NCI-H510A (cell line): ENCODE results near the gene SAMD10.
"Not testable (repeated sequence)": the region's sequence is repeated elsewhere in the genome, so short reads cannot be mapped to it uniquely, and the experiment has no call there.

Experiments used
- DNase-seq: peaks from one replicate; lab custom pipeline; 2025; lab: John Stamatoyannopoulos, UW

The SAMD10 gene

DNA sequence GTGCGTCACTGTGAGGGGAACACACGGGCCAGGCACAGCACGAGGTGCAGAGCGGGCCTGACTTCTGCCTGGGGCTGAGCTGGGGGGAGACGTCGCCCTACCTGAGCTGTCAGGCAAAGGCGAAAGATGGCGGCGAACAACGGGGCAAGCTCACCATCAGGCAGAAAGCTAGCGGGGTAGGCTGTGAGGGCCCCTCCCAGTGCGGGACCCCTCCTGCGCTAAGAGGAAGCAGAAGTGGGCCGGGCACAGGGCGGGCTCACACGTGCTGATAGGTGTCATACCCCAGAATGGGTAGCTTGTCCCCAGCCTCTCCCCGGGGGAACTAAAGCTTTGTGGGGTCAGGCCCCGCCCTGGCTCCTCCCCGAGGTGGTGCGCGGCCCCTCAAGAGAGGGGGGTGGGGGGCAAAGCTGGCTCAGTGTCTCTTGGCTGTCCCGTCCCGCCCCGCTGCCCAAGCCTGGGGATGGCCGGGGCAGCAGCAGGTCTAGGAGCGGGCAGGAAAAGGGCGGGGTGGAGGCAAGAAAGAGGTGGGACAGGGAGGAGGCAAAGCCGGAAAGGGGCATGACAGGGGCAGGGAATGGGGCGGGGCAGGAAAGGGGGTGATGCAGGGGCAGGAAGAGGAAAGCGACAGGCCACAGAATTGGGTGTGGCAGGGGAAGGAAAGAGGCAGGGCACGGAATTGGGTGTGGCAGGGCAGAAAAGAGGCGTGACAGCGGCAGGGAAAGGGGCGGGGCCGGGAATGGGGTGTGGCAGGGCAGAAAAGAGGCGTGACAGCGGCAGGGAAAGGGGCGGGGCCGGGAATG is 38.0 kb downstream of the SAMD10 start:
- no peak for DNase-seq

- no peak for DNase-seq
Measured at GRCh38 chr20:63940472-63941266, 38.8 kb downstream of the SAMD10 start.

DNA sequence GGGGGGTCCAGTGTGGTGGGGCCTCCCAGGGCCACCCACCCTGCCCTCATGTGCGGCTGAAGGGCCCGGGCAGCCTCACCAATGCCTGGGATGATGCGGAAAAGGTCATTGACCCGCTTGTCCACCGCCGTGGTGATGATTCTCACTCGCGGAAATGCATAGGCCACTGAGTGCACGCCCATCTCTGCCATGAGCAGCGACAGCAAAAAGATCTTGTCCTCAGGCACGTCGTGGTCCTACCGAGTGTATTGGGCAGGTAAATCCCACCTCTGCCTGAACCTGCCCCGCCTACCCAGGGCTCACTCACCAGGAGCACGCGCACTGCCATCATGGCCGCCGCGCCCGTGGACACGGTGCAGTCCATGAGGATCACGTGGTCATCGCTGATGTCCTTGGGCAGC is 39.4 kb downstream of the SAMD10 start:
- DNase-seq = no peak

DNA sequence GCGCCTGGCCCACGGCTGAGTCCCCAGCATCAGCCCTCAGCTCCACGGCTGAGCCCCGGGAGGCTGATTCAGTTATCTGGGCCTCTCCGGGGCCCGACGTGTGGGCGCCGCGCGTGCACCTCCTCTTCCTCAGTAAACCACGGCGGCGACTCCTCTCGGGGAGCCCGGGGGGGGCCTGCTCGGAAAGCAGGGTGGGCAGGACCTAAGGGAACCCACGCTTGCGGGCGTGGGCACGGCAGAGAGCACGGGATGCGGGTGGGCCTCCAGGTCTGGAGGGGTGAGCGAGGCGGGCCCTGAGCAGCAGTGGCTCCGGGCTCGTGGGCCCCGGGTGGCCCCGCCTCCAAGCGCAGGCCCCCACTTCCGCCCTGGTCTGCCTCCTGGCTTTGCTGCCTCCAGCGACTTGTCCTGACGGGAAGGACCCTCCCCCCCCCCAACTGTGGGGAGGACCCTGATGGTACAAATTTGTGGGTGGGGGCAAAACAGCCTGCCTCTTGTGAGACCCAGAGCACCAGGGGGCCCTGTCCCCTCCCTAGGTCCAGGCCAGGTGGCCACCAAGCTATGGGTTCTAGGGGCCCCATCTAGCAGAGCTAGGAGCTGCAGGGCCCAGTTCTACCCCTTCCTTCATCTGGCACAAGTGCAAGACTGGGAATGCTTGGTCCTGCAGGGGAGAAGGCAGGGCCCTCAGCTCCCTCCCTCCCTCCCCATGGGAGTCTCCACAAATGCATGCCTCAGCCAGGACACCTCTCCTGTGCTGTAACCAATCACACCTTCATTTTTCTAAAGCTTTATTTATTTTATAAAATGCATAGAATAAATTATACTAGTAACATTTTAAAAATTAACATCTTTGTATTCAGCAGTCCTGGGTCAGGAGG is 40.1 kb downstream of the SAMD10 start:
- DNase-seq = no peak

- no peak for DNase-seq
Measured at GRCh38 chr20:63937596-63937995, 41.8 kb downstream of the SAMD10 start.

- no peak for DNase-seq
Measured at GRCh38 chr20:63935447-63935846, 44.0 kb downstream of the SAMD10 start.

GRCh38 chr20:63934271-63935068 is 45.0 kb downstream of the SAMD10 start:
- DNase-seq = no peak

DNA sequence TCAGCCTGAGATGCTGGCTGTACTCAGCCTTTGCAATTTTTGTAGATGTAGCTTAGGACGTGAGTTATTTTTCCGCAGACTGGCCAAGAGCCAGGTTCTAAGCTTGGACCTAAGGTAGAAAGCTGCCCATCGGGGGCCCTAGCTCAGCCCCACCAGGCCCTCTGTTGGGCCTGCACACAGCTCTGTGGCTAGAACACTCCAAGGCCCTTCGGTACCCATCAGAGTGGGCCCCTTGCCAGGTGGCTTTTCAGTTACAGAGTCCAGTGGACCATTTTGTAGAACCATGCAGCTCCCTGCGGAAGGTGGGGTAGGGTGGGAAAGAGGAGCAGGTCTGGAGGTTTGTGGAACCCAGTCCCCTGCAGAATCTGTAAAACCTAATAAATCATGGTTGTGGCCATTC is 45.8 kb downstream of the SAMD10 start:
- no peak for DNase-seq

DNA sequence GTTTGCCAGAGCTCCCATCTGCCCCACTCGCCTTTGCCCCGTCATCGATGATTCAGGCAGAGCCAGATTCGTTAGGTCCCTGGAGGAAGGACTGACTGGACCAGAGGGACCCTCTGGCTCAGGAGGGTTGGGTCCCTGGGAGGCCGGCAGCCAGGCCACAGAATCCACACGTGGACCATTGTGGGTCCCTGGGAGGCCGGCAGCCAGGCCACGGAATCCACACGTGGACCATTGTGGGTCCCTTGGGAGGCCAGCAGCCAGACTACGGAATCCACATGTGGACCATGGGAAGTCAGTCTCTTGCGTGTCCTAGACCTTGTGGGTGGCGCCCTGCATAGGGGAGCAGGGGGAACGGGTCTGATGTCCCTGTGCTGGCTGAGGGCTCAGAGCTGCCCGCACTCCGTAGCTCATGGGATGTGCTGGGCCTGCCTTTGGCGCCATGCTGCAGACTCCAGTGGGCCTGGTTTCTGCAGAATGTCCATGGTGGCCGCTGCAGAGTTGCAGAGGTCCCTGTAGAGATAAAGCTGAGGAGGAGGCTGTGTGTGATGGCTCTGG is 46.8 kb downstream of the SAMD10 start:
- no peak for DNase-seq

DNA sequence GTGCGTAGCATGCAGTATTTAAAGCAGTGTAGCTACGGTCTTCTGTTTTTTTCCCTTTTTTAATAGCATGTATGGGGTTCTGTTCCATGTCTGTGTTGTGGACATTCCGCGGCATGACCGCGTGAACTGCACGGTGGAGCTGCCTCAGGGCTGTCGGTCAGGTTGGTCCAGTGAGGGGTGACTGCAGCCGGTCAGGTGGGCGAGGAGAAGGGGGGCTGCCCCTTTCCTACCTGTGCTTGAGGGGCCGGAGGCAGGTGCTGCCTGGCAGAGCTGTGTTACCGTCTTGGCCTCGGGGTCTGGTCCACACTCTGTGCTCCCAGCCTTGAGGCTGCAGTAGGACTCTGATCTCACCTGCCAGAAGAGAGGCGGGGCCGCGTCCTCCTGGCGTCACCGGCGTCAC is 47.7 kb downstream of the SAMD10 start:
- DNase-seq = no peak

DNA sequence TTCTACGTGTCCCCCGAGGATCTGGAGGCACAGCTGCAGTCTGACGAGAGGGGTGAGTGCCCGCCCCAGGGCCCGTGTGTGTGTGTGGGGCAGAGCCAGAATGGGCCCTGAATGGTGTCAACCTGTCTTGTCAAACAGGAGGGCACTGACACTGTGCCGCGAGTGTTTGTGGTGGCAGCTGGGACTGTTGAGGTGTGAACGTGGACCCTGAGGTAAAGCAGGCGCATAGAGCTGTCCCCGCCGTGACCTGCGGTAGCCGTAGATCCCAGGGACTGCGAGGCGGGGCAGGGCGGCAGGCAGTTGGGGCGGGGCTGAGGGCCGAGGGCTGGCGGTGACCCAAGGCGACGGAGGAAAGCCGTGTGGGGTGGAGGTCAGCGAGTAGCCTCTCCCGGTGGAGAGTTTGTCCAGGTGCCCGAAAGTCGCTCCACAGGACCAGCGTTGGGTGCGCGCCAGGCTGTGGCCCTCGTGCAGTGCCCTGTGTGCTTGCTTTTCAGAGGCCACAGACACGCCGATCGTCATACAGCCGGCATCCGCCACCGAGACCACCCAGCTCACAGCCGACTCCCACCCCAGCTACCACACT is 48.4 kb downstream of the SAMD10 start:
- no peak for DNase-seq

GRCh38 chr20:63929473-63929883 is 50.0 kb downstream of the SAMD10 start:
- not testable (repeated sequence) for DNase-seq

DNA sequence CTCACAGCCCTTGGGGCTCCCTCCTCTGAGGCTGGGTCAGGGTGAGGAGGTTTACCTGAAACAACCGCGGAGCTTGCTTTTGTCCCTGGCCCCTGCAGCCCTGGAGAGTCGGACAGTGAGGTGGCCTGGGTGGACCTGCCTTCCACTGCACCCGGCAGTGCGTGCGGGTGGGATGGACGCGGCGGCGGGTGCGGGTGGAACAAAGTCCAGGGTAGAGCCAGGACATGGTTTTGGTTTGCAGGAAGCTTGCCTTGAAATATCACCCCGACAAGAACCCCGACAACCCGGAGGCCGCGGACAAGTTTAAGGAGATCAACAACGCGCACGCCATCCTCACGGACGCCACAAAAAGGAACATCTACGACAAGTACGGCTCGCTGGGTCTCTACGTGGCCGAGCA is 50.4 kb downstream of the SAMD10 start:
- no peak for DNase-seq

DNA sequence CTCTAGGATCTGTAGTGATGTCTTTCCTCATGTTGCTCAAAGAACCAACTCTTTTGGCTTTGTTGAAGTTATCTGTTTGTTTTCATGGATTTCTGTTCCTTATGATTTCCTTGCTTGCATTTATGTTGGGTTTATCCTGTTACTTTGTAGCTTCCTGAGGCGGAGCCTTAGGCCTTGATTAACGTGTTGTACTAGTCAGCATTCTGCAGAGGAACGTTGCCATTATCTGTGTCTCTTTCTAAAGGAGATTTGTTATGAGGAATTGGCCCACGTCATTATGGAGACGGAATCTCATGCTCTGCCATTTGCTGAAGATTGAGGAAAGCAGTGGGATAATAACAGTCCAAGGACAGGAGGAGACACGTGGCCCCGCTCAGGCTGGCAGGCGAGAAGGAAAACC is 53.1 kb downstream of the SAMD10 start:
- no peak for DNase-seq

DNA sequence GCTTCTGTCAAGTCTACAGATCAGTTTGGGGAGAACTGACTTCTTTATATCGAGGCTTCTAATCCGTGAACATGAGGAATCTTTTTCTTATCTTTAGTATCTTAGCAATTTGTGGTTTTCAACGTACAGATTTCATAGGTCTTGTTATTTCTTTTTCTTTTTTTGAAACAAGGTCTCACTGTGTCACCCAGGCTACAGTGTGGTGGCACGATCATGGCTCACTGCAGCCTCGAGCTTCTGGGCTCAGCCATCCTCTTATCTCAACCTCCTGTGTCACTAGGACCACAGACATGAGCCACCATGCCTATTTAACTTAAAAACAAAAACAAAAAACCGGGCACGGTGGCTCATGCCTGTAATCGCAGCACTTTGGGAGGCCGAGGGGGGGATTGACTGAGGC is 55.2 kb downstream of the SAMD10 start:
- no peak for DNase-seq
